ENCODE data around the gene CDKAL1.
"Not testable (repeated sequence)": the region's sequence is repeated elsewhere in the genome, so short reads cannot be mapped to it uniquely, and the experiment has no call there.

CDKAL1 gene

DNA sequence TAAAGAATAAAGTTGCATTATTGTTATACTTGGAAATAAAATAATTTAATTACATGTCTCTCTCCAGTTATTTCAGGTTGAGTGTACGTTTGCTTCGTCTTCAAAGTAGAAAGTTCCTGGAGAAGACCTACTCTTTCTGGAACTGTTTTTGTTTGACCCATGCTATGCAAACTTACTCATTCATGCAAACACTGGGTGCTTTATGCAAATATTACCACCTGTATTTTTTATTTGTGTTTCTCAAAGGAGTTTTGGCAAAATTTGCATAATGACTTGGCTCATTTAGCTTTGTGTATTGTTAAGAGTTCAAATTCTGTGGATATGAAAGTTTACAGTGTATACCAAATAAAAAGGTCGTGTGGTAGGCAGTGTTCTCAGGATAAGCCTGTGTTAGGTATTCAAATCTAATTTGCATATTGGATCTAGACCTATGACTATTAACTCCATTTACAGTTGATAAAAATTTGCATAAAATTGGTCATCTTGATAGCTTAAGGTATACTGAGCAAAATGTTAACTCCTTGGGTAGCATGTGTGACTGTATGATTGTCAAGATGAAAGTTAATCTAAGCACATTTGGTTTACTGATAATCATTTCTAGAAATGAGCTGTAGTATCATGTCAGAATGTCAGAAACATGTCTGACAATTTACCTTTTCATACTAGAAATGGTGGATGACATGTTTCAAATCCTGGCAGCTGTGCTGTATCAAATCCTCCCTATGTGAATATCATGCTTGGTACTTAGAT lies 65.2 kb downstream of the CDKAL1 start:
- DNase-seq, result no peak

DNA sequence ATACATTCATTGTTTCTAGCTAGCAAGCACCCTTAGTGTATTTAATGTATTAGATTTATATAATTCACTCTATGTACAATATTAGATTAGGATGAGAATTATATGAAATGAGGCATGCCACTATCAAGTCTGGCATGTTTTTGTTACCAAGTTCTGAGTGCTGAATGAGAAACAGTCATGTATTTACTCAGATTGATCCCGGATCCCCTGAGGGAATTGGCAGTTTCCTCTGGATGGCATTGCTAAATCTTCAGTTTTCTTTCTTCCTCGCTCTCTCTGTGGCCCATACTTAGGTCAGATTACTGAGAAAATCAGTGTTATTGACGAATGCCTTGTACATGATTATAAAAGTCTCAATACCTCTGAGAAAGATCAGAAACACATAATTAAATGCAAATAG lies 66.6 kb downstream of the CDKAL1 start:
- no peak for DNase-seq

DNA sequence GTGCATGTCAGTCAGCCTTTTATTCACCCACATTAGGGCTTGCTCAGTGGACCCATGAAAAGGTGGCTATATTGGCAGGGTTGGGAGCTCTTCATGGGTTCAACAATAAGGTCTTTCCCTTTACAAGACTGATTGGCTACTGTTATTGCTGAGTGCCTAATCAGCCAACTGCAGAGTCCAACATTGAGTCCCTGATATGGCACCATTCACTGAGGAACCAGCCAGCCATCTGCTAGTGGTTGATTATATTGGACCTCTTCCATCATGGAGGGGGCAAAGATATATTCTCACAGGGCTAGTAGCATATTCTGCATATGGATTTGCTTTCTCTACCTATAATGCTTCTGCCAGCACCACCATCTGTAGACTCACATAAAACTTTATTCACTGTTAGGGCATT lies 69.9 kb downstream of the CDKAL1 start:
- DNase-seq, result no peak

DNA sequence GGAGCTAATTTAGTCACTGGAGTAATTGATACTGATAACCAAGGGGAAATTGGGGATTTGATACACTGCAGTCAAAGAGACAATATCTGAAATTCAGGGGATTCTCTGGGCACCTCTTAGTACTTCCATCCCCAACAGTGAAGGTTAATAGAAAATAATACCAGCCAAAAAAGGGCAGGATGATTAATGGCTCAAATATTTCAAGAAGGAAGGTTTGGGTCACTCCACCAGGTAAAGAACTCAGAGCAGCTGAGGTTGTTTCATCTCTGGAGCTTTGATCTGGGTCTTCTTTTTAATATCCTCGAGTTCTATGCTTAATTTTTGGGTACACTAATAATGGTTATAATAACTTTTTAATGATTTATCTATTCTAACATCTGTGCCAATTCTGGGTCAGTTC lies 70.8 kb downstream of the CDKAL1 start:
- no peak for DNase-seq

- no peak for DNase-seq
These were observed 71.3 kb downstream of the CDKAL1 start for GRCh38 chr6:20605581-20605980.

DNA sequence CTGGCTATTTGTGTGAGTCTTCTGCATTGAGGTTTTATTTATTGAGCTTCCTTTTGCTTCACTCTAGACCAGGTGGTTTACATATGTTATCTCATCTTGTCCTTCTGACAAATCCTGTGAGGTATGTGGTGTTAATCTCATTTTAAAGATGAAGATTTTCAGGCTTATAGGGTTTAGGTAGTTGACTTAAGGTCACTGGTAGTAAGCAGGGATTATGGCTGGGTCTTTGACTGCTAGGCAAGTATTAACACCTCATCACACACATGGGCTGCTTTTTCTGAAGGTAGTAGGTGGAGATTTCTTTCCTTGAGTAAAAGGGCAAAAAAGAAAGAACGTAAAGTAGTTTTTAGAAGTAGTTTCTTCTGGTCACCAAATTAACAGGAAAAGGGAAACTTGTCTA lies 72.6 kb downstream of the CDKAL1 start:
- no peak for DNase-seq

DNA sequence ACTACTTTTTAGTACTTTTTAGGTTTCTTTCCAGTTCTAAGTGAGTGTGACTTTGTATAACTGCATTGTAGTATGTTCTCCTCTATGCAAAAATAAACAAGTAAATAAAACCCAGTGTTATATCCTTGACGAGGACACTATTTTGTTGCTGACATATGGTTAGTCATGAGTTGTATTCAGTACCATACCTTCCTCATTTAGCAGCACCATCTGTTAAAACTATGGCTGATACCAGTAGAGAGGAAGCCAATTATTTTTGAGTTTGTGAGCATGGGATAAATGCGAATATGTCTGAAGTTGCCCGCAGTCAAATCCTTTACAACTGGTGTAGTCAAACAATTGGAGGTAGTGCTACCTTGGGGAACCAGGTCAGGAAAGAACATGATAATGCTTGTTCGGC lies 74.1 kb downstream of the CDKAL1 start:
- DNase-seq, result no peak

DNA sequence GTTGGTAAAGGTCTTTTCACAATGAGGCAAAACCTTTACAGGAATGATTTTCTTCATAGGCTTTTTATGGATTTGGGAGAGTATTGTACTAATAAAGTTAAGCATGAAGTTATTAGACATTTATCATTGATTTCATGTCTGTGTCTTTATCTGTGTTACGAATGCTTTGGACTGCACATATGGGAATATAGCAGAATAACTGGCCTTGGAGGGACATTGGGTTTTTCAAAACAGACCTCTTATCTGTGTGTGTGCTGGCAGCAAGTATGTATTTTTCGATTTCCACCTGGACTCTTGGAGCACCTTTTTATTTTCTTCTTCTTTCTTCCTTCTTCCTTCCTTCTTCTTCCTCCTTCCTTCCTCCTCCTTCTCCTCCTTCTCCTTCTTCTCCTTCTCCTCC lies 74.6 kb downstream of the CDKAL1 start:
- no peak for DNase-seq

- not testable (repeated sequence) for DNase-seq
These were observed 75.7 kb downstream of the CDKAL1 start for GRCh38 chr6:20609924-20610323.

GRCh38 chr6:20610636-20611370 lies 76.5 kb downstream of the CDKAL1 start:
- DNase-seq, result no peak

- DNase-seq, result not testable (repeated sequence)
These were observed 83.3 kb downstream of the CDKAL1 start for GRCh38 chr6:20617537-20617936.

- no peak for DNase-seq
These were observed 85.8 kb downstream of the CDKAL1 start for GRCh38 chr6:20620043-20620442.

DNA sequence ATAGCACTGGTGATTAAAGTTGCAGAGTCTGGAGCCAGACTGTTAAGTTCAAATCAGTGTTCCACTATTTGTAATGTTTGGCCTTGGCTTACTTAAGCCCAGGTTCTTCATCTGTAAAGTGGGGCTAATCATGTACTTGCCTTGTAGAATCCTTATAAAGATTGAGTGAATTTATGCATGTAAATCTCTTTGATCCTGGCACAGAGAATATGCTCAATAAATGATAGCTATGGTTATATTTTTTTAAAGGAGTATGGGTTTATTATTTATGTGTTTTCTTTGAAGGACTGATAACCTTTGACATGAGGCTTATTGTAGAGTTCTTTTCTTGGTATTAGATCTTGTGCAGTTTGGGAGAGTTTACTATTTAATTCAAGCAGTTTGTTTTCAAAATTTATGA lies 89.5 kb downstream of the CDKAL1 start:
- DNase-seq, result no peak

DNA sequence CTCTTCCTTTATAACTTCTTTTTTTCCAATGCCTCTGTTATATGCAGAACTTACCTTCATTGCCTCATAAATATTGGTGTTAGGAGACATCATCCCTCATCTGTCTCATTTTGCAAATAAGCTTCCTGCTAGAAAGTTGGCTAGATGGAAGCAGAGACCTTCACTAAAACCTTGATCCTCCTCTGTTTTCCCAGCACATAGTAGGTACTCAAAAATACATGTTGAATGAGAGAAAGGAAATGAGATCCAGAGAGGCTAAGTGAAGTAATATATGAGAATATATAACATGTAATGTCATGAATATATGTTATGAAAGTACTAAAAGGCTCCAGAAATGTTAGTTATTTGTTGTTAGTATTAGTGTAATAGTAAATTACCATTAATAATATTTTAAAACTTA lies 91.9 kb downstream of the CDKAL1 start:
- no peak for DNase-seq

DNA sequence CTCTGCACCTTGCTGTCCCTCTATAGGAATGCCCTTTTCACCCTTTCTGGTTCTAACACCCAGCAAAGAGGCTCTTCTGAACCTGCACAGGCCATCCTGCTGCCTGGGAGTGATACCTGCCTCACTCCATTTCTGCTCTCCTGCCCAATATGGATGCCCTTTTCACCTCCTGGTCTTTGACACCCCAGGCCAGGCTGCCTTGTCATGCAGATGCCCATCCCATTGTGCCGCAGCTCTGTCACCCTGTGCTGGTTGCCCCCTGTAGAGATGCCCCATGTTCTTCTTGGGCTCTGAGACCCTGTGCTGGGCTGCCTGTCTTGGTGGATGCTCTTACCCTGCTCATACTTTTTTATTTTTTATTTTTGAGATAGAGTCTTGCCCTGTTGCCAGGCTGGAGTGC lies 95.3 kb downstream of the CDKAL1 start:
- no peak for DNase-seq

DNA sequence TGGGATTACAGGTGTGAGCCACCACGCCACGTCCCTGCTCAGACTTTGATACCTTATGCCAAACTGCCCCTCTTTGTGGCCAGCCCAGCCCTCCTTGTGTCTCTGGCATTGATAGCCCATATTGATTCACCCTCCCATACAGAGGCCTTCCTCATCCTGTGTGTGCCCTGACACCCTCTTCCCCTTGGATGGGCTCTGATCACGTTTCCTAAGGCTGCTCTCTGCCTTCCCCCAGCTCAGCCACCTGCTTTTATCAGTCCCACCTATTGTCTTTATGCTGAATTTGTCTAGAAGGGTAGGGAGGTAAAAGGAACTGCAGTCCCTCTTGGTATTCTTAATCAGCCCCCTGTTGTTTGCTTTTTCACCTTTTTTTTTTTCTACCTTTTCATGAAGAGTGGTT lies 95.9 kb downstream of the CDKAL1 start:
- no peak for DNase-seq

DNA sequence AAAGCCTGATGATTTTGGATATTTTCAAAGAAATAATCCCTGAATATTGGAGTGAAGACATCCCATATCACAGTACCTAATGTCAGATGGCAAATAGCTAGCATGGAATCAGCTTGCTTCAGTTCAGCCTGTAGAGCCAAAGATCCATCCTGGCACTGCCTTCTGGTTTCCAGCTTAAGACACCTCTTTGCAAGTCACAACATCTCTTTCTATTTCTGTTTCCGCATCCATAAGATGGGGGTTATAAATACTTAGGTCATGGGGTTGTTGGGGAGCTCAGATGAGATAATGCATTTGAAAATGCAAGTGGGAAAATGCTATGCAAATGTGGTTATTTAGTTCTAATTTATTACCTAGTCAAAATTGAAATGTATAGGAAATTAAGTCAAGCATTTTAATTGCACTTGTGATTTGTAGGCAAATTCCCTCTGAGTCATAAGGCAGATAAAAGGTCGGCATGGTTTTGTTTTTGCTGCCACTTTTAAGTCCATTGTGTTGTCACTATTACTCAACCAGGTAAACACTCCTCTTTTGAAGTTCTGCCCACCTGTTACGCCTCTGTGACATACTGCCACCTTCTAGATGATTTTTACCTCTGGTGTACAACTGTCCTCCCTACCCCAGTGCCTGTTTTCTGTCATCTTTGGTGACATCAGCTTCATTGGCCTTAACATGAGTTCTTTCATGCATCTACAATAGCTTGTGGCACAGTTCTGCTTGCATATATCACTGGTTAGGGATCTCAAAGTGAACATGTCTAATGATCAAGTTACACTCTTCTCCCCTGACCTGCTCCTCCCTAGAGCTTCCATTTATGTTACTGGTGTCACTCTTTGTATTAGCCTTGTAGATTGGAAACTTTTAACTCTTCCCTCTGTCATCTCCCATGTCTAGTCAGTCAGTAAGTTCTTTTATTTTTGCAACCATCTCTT lies 96.6 kb downstream of the CDKAL1 start:
- no peak for DNase-seq

DNA sequence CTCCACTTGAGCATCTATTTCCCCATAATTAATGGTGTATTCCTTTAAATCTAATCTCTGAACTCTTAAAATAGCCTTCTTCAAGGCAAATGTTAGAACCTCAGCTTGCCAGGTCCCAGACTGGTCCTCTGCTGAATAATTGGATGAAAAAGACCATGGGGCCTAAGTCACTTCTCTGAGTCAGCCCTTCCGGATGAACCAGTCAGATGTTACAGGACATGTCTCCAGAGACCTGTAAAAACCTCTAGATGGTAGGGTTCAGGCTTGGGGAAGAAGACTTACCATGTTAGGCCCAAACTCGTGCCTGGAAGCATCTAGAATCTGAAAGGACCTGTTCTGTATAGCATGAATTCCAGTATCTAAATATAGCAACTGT lies 97.3 kb downstream of the CDKAL1 start:
- DNase-seq, result no peak

GRCh38 chr6:20632696-20633095 lies 98.4 kb downstream of the CDKAL1 start:
- no peak for DNase-seq

- no peak for DNase-seq
These were observed 99.5 kb downstream of the CDKAL1 start for GRCh38 chr6:20633566-20634340.

DNA sequence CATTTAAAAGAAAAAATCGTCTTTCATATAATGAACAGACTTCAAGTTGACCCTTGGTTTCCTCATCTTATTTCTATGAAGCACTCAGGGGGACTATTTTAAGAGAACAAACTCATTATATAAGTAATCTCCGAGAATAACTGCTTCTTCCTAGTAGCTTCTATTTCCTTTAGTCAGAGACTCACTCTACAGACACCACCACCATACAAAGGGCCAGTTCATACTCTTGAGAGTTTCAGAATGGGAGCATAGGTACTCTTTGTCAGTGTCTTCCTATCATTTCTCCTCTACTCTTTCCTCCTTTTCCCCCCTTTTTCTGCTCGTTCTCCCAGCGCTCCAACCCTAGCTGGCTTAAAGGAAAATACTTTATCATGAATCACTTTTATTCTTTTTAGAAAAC lies 104.9 kb downstream of the CDKAL1 start:
- no peak for DNase-seq

- DNase-seq, result no peak
These were observed 105.9 kb downstream of the CDKAL1 start for GRCh38 chr6:20640181-20640580.

DNA sequence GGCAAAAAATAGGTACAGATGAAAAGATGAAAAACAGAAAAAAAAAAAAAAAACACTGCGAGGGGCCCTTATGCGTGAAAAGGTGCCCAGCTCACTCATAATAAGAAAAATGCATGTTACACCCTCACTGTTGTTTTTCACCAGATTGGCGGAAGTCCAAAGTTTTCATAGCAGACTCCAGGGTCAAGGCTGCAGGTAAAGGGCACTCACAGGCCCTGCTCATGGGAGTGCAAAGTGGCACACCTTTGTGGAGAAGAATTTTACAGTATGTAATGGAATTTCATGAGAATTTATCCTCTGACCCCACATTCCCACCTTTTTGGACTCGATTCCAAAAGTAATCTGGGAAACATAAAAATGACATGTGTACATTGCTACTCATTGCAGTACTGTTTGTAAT lies 108.2 kb downstream of the CDKAL1 start:
- DNase-seq, result no peak
